NCI-H2171 (cell line): ENCODE measurements around the gene CDC42BPA.
"Not testable (repeated sequence)": the region's sequence is repeated elsewhere in the genome, so short reads cannot be mapped to it uniquely, and the experiment has no call there.

Experiments used
- DNase-seq: peaks from one replicate; lab custom pipeline; 2025; lab: John Stamatoyannopoulos, UW

CDC42BPA gene

DNA sequence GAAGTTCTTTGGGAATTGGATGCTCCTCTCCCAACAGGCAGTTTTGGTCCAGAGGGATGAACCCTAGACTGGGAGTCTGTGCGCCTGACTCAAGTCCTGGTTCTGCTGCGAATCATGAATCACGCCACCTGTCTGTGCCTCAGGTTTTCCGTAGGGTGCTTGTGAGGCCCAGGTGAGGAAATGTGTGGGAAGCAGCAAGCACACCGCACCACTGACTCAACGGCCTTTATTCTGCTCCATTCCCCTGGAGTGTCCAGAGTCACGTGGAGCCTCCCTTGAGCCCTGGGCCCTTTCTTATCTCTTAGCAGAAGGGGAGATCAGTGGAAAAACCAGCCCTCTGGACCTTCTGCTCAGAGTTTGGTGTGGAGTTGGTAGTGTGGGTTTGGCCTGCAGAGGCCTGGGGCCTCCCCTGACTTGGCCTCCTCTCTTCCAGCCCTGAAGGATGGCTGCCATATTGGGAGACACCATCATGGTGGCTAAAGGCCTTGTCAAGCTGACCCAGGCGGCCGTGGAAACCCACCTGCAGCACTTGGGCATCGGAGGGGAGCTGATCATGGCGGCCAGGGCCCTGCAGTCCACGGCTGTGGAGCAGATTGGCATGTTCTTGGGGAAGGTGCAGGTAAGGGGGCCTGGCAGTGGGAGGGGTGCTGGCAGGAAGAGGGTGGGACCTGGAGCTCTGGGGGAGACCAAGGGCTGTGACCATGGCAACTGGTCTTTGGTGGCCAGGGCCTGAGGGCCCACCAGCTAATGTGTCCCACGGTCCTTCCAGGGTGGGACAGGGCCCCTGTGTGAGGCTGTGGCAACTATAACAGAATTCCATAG is 357.1 kb downstream of the CDC42BPA start:
- DNase-seq, result no peak

DNA sequence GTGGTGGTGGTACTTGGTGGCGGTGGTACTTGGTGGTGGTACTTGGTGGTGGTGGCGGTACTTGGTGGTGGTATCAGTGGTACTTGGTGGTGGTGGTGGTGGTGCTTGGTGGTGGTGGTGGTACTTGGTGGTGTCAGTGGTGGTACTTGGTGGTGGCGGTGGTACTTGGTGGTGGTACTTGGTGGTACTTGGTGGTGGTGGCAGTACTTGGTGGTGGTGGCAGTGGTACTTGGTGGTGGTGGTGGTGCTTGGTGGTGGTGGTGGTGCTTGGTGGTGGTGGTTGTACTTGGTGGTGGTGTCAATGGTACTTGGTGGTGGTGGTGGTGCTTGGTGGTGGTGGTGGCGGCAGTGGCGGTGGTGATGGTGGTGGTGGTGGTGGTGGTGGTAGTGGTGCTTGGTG is 358.0 kb downstream of the CDC42BPA start:
- DNase-seq, result no peak

DNA sequence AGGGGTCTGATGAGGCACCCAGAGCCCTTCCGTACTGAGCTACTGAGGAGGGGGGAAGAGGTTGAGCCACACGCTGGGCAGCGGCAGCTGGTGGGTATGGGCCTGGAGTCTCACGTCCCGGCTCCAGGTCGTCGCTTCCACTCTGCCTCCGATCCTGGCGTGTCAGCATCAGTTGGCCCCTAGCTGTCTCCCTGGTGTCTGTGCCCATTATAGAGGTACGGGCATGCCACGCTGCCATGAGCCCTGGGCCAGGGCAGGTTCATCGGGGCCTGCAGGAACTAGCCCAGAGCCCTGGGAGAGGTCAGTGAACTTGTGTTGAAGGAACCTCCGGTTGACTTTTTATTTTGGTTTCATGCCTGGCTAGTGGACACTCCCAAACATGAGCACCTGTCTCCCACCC is 360.0 kb downstream of the CDC42BPA start:
- DNase-seq, result no peak

DNA sequence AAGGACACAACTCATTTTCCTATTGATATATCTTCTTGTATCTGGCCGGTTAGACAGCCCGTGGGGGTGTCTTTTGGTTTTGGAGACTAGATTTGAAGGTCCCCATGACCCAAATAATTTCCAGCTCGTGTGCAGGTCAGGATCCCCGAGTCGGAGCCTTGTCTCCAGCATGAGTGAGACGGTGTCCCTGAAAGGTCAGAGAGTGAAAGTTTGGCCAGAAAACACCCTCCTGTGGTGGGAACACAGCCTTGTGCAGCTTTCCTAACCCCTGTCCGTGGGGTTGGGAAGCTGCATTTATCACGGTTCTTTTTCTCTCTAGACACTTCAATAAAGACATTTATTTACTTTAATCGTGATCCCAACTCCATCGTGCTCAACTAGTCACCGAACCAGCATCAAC is 360.6 kb downstream of the CDC42BPA start:
- no peak for DNase-seq

DNA sequence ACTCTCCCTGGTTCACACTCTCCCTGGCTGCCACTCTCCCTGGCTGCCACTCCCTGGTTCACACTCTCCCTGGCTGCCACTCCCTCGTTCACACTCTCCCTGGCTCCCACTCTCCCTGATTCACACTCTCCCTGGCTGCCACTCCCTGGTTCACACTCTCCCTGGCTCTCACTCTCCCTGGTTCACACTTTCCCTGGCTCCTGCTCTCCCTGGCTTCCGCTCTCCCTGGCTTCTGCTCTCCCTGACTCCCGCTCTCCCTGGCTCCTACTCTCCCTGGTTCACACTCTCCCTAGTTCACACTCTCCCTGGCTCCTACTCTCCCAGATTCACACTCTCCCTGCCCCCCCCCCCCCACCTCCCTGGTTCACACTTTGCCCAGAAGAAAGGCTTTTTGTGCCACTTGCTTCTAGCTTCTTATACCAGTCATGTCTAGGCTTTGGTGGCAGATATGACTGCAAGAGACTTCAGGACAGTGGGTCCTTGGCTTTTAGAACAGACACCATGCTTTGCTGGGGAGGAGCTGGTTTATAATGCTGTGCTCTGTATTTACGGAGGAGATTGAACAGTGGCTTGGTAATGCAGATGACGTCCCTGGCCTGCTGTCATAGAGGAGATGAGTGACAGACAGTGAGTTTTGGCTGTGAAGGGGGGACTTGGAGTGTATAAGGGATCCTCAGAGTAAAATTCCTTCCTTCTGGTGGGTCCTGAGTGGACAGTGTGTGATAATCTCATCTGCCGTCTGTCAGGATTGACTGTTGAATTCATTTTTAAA is 361.2 kb downstream of the CDC42BPA start:
- DNase-seq, result no peak

DNA sequence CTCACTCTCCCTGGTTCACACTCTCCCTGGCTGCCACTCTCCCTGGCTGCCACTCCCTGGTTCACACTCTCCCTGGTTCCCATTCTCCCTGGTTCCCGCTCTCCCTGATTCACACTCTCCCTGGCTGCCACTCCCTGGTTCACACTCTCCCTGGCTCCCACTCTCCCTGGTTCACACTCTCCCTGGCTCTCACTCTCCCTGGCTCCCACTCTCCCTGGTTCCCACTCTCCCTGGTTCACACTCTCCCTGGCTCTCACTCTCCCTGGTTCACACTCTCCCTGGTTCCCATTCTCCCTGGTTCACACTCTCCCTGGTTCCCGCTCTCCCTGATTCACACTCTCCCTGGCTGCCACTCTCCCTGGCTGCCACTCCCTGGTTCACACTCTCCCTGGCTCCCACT is 362.4 kb downstream of the CDC42BPA start:
- not testable (repeated sequence) for DNase-seq

DNA sequence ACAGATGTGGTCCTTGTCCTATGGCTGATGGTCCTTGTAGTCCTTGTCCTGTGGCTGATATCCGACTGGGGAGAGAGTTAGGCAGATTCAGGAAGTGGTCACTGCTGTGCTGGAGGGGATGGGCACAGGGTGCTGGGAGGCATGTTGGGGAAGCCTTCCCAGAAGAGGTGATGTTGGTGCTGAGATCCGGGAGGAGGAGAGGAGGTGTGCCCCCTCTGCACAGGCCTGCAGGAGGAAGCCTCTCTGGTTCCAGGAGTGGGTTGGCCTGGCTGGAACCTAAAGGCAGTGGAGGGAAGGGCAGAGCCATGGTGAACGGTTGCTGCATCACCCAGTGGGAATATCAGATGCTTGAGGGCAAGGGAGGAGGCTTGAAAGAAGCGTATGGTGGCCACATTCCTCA is 363.5 kb downstream of the CDC42BPA start:
- DNase-seq, result no peak

DNA sequence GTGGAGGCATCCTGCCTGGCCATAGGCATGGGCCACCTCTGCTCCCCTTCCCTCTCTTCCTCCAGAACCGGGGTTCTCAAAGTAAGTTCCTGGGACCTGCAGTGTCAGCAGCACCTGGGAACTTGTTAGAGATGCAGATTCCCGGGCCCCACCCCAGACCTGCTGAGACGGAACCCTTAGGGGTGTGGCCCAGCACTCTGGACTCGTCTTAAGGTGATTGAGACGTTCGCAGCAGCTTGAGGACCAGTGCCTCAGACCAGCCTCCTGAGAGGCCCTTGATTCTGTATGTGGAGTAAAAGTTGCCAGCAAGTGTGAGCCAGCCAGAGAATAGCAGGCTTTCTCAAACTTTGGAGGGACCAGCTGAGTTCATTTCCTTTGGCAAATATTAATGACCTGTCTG is 364.0 kb downstream of the CDC42BPA start:
- no peak for DNase-seq

DNA sequence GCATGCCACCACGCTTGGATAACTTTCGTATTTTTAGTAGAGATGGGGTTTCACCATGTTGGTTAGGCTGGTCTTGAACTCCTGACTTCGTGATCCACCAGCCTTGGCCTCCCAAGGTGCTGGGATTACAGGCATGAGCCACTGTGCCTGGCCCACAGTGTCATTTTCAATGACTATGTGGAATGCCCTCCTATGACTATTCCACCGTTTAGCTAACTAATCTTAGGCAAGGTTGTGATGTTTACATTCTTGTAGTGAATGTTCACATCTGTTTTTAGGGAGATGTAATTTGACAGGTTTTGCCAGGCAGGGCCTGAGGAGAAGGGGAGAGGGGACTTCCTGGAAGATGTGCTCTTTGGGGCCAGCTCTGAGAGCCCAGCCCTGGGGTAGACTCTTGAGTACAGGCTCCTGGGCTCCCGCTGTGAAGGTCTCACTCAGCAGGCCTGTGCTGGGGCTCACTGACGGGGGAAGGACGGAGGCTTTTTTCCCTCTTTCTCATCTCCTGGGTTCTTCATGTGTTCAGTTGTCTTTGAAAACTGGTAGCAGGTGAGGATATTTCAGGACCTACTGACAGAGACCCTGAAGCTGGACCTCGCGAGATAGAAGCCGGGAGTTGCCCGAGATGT is 365.0 kb downstream of the CDC42BPA start:
- no peak for DNase-seq

DNA sequence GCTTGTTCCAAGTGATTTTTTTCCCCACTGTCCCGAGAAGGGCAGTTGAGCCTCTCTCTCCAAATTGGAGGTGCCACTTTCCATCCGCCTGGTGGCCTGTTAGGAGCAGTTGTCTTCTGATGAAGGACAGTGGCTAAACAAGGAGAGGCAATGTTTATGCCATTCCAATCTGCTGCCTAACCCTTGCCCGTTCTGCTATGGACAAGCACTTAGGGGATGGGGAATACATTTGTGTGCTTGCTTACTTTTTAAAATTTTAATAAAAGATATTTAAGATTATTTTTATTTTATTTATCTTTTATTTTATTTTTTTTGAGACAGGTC is 366.2 kb downstream of the CDC42BPA start:
- DNase-seq, result no peak

DNA sequence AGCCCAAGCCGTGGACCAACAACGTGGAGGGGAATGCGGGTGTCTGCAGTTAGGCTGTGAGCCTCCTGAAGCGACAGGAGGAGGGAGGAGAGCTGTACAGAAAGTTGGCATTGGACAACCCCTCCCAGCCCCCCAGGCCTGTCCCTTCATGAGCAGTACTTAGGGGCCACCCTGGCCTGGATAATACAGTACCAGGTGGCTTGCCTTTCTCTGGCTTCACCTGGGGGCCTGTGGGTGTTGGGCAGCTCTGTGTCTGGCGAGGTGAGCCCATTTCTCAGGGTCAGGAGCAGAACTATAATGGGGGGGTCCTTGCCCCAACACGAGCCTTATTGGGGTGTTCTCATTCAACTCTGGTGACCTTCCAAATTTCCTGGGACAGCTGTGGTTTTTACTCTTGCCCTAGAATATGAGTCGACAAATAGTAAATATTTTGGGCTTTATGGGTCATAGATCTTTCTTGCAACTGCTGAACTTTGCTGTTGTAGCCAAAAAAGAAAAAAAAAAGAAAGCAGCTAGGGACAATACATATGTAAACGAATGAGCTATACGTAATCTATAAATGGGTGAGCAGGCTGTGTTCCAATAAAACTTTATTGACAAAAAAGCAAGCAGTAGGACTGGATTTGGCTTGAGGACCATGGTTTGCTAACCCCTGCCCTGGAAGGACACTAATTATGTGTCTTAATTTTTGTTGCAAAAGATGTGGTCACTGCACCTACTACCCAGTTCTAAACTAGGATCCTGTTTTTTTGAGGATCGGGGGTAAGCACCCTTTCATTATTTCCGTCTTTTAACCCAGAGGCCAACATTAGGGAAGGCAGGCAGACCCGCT is 366.8 kb downstream of the CDC42BPA start:
- no peak for DNase-seq

DNA sequence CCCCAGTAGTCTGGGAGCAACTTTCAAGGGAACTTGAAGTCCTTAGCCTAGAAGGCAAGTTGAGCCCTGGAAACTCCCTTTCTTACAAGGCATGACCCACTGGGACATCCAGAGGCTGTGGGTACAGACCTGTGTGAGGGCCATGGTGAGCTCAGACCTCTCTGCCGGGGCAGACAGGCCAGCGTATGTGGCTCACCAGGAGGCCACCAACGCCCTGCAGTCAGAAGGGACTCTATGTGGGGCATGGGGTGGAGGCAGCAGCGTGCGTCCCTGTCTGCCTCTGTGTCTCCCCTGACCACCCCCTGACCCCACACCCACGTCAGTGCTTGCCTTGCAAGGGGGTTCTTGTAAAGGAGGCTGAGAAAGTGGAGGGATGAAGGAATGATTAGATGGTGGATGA is 367.4 kb downstream of the CDC42BPA start:
- DNase-seq, result no peak

DNA sequence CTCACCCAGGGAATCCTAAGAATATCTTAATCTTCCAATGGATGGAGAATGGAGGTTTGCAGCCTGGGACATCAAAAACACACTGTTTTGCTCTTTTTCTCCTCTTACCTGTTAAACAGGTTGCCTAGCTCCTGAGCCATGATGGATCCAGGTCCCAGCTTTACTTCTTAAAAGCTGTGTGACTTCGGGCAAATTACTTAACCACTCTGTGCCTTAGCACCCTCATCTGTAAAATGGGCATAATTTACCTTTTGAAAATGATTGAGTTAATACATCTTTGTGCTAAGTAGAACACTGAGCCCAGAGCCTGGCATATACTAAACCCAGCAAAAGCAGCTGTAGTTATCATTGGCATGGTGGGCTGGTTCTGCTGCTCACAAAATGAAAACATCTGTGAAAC is 368.0 kb downstream of the CDC42BPA start:
- DNase-seq, result no peak

DNA sequence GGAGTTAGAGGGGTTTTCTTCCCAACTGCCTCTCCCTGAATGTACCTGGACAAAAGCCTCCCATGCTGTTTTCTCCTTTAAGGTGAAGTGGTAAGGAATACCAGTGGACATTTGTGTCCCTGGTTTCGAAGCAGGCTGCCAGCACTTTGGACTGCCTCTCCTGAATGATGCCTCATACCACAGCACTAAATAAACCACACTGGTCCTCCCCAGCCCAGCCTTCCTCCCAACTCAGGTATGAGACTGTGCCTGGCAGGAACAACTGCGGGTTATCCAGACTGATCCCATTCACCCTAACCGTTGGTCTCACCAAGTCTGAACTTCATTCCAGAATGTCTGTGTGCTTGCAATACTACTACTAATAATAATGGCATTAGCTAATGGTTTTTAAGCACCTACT is 368.9 kb downstream of the CDC42BPA start:
- no peak for DNase-seq

DNA sequence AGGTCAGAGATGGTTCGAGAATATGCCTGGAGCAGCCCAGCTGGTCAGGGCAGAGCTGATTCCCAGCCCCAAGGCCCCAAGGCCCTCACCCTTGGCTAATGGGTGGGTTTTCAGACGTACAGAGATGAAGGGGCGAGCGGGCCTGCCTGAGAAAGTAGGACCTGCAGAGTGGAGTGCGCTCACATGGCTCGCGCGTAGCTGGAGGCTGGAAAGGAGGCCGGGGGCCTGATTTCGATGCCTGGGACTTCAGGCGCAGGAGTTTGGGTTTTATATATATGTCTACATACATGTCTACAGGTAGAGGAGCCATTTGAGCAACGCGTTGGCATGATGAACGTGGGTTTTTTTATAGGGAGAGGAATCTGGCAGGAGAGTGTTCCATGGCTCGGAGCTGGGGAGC is 369.3 kb downstream of the CDC42BPA start:
- no peak for DNase-seq

DNA sequence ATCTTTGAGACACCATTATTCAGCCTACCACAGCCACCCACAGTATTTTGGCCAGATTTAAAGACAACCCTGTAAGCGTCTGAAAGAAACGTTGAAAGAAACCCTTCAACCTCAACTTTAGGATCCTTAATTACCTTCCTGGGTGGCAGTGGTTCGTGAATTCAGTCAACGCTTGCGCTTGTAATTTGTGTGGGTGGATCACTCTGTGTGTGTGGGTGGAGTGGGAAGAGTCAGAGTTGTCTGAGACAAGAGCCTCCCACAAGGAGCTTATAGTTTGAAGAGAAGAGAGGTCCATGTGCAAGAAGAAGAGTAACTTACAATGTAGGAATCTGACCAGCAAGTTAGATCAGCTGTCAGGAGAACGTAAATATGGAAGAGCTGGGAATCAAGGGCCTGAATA is 369.8 kb downstream of the CDC42BPA start:
- DNase-seq, result no peak

DNA sequence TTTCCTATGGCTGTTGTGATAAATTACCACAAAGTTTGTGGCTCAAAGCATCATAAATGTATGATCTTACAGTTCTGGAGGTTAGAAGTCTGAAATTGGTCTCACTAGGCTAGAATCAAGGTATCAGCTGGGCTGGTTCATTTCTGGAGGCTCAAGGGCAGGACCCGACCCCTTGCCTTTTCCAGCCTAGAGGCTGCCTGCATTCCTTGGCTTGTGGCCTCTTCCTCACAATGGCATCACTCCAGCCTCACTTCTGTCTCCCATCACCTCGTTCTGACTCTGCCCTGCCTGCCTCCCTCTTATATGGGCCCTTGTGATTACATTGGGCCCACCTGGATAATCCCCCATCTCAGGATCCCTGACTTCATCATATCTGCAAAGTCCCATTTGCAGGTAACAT is 370.2 kb downstream of the CDC42BPA start:
- DNase-seq, result no peak

DNA sequence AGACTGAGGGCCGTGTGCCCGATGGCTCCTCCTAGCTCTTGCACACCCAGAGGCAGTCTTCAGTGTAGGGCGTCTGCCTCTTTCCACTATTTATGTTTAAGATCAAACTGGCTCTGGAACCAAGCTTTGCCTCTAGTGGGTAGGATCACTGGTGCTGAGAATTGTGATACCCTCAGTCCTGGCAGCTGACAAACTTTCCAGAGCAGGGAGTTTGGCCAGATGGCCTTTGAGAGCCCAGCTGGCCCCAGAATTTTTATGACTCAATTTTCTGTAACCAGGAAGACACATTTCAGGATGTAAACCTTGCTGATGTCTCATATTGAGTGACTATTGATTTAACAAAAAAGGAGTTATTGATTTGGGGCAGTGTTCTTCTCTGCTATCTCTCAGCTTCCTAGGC is 371.5 kb downstream of the CDC42BPA start:
- DNase-seq, result no peak

DNA sequence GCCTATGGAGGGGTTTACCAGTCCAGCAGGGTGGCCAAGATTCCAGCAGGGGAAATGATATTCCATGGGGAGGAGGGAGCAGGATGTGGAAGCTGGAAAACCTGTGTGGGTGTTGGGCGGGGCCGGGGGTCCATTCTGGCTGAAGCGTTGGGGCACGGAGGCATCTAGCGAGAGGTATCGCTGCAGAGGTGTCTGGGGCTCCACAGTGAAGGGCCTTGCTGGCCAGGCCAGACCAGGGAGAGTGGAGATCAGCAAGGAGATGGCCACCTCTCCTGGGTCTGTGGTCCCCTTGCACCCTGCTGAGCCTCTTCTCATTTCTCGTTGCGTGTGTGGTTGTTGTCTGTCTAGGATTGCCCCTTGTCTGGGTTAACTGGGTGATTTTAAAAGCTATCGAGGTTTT is 372.0 kb downstream of the CDC42BPA start:
- no peak for DNase-seq

DNA sequence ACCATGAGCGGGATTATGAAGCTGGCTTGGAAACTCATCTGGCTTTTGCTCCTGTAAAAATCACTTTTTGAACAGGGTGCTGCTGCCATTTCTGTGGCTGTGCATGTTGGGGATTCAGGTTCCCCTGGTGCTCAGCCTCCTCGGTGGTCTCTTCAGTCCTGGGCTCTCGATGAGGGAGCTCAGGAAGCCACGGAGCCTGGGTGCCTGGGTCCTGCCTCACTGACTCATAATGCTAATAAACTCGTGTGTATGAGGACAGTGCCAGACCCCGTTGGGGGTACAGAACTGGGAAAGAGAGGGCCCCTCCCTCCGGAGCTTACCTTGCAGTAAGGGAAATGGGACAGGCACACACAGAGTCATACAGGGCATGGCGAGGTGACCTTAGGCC is 372.4 kb downstream of the CDC42BPA start:
- no peak for DNase-seq

DNA sequence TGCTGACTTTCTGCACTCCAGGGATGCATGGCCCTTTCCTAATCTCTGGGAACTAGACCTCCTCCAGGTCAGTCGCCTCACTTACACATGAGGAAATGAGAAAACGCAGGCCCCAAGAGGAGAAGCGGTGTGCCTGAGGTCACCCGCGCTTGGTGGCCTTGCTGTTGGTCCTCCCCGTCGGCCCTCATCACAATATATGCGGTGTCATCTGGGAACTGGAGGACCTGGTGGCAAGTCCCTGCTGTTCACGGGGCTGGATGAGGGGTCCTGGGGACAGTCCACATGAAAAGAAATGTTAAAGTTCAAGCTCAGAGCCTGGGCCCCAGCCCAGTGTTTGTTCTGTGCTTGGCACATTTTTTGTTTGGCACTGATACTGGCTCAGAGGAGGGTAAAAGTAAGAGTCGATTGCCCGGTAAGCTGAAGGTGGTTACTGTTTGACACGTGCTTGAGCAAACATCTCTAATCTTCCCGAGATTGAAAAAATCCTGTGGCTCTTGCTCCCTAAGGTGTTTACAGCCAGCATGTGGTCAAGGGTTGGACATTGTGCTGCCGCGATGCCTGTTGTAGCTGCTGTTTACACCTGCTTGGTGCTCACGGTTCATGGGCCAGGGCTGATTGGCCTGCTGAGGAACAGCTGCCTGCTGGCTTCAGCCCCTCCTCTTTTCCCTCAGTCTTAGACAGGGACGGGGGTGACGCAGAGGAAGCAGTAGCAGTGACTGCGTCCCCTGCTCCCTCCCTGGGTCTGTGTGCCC is 373.0 kb downstream of the CDC42BPA start:
- no peak for DNase-seq

DNA sequence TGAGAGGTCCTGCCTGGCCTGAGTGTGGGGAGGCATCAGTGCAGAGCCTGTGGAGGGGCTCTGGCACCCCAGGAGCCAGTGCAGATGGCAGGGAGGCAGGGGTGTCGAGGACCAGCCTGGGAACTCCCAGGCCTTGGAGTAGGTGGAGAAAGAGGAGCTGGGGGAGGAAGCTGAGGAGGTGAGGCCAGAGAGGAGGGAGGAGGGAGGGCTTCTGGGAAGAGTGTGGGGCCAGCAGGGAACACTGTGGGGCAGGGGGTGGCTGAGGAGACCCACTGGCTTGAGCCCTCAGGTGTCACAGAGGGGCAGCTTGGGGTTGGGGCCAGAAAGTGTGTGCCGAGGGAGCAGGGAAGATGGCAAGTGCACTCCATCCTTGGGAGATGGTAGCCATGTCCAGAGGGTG is 374.4 kb downstream of the CDC42BPA start:
- DNase-seq, result no peak
